ENCODE results near the gene STXBP4. TPM values are rescaled to one million over a fixed set of nuclear protein-coding genes. Genes with fewer than 3 reads are reported as not detected.
A peak's percentile ranks its signal among the peaks of the same experiment; 100 is the strongest.

The STXBP4 gene
- polyA plus RNA-seq, 1 of the 3 experiments (the other 2 are of a cell fraction): 2.8 TPM

GRCh38 chr17:55038291-55038690 lies 69.7 kb downstream of the STXBP4 start:
- no peaks in the 10 kb centered on the region for H3K79me2 ChIP-seq (ENCODE audit: insufficient read depth)
- no peak overlapping the region for H3K4me3 ChIP-seq (ENCODE audit: low read depth in 2 of 2, low read length in 1 of 2)
- no peaks in the 10 kb centered on the region for H3F3A ChIP-seq (replicated peaks; ENCODE audit: insufficient read depth)
- H3K27ac ChIP-seq (ENCODE audit: low read depth in 2 of 2, low read length in 1 of 2): no peak overlapping the region
- TF ChIP-seq JUND (IDR thresholded peaks at IDR 0.05) (0 out of 2 replicates have a peak, but pooled peaks have one; percentile 6), NFIC (IDR thresholded peaks at IDR 0.05; ENCODE audit: borderline replicate concordance) (no peak), FOSL2 (IDR thresholded peaks at IDR 0.05; ENCODE audit: borderline replicate concordance, low read depth) (peak; percentile 20; the same call in 1 of the 2 replicates)
- no peak overlapping the region for H2AFZ ChIP-seq (ENCODE audit: low read depth)
- H3K4me2 ChIP-seq: no peak overlapping the region
- H3K36me3 ChIP-seq (replicated peaks in 1 of 2; ENCODE audit: control insufficient read depth in 1 of 2, insufficient read depth in 2 of 2, low read length in 1 of 2): peaks cover 8 to 17% of the 10 kb centered on the region in 2 experiments
- no peaks in the 10 kb centered on the region for H4K20me1 ChIP-seq (ENCODE audit: insufficient read depth)
- H3K27me3 ChIP-seq (ENCODE audit: insufficient read depth): no peaks in the 10 kb centered on the region
- H3K9ac ChIP-seq: no peak overlapping the region
- H3K9me2 ChIP-seq: 0 out of 2 replicates have a peak, but pooled peaks cover 3% of the 10 kb centered on the region
- CTCF ChIA-PET: no interaction called here
- WGBS (ENCODE audit: low lambda C conversion rate): 98% methylated on average over 1 of the region's 1 CpG
- POLR2A ChIA-PET: no interaction called here
- H3K4me1 ChIP-seq (ENCODE audit: control insufficient read depth in 1 of 2, insufficient read depth in 2 of 2, low read depth in 1 of 2, low read length in 1 of 2): no peaks in the 10 kb centered on the region; a peak in 1 of 4 replicates
- DNase-seq: no peak
- H3K9me3 ChIP-seq: no peaks in the 10 kb centered on the region

DNA sequence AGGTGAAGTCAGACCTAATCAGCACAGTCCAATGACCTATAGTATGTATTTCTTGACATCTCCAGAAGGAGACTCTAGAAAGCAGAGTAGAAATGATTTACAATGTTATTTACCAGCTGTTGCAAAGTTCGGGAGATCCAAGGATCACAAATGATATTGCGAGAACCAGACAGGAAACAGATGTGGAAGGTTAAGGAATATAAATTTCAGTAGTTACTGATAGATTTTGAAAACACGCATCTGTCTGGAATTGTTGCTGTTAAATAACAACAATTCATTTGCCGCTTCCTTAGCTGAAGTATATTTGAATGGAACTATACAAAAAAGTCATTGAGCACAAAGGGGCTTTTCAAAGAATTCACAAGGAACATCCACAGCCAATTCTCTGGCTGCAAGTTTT lies 72.0 kb downstream of the STXBP4 start:
- Histone ChIP-seq H3F3A (replicated peaks; ENCODE audit: insufficient read depth) (no peaks in the 10 kb centered on the region), H3K9me2 (0 out of 2 replicates have a peak, but pooled peaks cover 3% of the 10 kb centered on the region), H3K27me3 (ENCODE audit: insufficient read depth) (no peaks in the 10 kb centered on the region), H3K4me2 (no peak overlapping the region), H3K9ac (no peak overlapping the region), H3K79me2 (ENCODE audit: insufficient read depth) (no peaks in the 10 kb centered on the region), H3K36me3 (replicated peaks in 1 of 2; ENCODE audit: control insufficient read depth in 1 of 2, insufficient read depth in 2 of 2, low read length in 1 of 2) (peaks cover 12 to 17% of the 10 kb centered on the region in 2 experiments), H4K20me1 (ENCODE audit: insufficient read depth) (no peaks in the 10 kb centered on the region), H3K27ac (ENCODE audit: low read depth in 2 of 2, low read length in 1 of 2) (no peak overlapping the region), H3K4me3 (ENCODE audit: low read depth in 2 of 2, low read length in 1 of 2) (no peak overlapping the region), H3K9me3 (no peaks in the 10 kb centered on the region), H3K4me1 (ENCODE audit: control insufficient read depth in 1 of 2, insufficient read depth in 2 of 2, low read depth in 1 of 2, low read length in 1 of 2) (no peaks in the 10 kb centered on the region; a peak in 1 of 4 replicates), H2AFZ (ENCODE audit: low read depth) (no peak overlapping the region)
- ChIA-PET POLR2A (no interaction called here), CTCF (interaction anchor here (0.6 to 1.5 kb wide), 2 partner anchors 14 to 777 kb away, joined by 3 to 5 read pairs; no protein-coding TSS in a partner anchor)
- TF ChIP-seq FOXJ3 (CRISPR knock-in tag; IDR thresholded peaks at IDR 0.05) (no peak), FOXM1 (IDR thresholded peaks at IDR 0.05; ENCODE audit: low read depth) (no peak), IRF3 (IDR thresholded peaks at IDR 0.05; ENCODE audit: low read depth, low read length) (no peak), PBX3 (IDR thresholded peaks at IDR 0.05) (no peak), SMC3 (IDR thresholded peaks at IDR 0.05; ENCODE audit: low read depth, low read length) (no peak), RCOR1 (IDR thresholded peaks at IDR 0.05; ENCODE audit: low read length) (no peak), CTCF (IDR thresholded peaks at IDR 0.05) (no peak), JUND (IDR thresholded peaks at IDR 0.05) (no peak), RXRA (IDR thresholded peaks at IDR 0.05; ENCODE audit: borderline replicate concordance, low read depth) (no peak), GATA2 (CRISPR knock-in tag; IDR thresholded peaks at IDR 0.05) (no peak), ZBTB33 (IDR thresholded peaks at IDR 0.05; ENCODE audit: borderline replicate concordance, low read depth) (no peak)
- WGBS (ENCODE audit: low lambda C conversion rate): 91% methylated on average over 4 of the region's 4 CpGs
- no peak for DNase-seq
